GM12864 (cell line): Measurements from ENCODE around the gene EXOC3L2.

Experiments
- DNase-seq: peaks from one replicate; pipeline ENCODE4 v3.0.0-alpha.2; 2011; ENCODE audit warnings: low read depth
- H3K4me3 ChIP-seq: 2 replicates; pipeline ENCODE4 v1.5.1; 2011; ENCODE audit warnings: mild to moderate bottlenecking, low read depth, low read length, control low read depth
- CTCF ChIP-seq: IDR thresholded peaks from 2 replicates; pipeline ENCODE4 v1.5.1; 2011; ENCODE audit warnings: low read depth, mild to moderate bottlenecking, moderate library complexity, low read length, control low read depth, inconsistent platforms; ENCODE audit errors: missing control alignments

The EXOC3L2 gene

DNA sequence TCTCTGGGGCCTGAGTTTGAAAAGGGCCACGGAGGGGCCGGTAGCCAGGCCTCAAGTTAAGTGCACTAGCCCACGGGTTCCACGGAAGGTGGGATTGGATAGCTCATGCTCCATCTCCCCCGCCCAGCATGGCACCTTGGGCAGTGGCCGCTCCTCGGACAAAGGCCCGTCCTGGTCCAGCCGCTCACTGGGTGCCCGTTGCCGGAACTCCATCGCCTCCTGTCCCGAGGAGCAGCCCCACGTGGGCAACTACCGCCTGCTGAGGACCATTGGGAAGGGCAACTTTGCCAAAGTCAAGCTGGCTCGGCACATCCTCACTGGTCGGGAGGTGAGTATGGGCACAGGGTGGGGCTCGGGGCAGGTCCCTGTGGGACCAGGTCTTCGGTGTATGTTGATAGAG, 13.7 kb upstream of the EXOC3L2 start:
- DNase-seq, result no peak
- TF ChIP-seq CTCF, result no peak
- no peak overlapping the region for H3K4me3 ChIP-seq

DNA sequence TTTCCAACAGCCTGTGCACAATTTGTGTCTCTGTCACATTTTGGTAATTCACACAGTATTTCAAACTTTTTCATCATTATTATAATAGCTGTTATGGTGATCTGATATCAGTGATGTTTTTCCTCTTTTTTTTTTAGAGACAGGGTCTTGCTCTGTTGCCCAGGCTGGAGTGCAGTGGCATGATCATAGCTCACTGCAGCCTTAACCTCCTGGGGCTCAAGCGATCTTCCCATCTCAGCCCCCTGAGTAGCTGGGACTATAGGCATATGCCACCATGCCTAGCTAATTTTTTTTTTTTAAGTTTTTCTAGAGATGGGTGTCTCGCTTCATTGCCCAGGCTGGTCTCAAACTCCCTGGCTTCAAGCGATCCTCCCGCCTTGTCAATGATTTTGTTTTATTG, 11.6 kb upstream of the EXOC3L2 start:
- no peak for DNase-seq
- no peak overlapping the region for H3K4me3 ChIP-seq
- TF ChIP-seq CTCF, result no peak

DNA sequence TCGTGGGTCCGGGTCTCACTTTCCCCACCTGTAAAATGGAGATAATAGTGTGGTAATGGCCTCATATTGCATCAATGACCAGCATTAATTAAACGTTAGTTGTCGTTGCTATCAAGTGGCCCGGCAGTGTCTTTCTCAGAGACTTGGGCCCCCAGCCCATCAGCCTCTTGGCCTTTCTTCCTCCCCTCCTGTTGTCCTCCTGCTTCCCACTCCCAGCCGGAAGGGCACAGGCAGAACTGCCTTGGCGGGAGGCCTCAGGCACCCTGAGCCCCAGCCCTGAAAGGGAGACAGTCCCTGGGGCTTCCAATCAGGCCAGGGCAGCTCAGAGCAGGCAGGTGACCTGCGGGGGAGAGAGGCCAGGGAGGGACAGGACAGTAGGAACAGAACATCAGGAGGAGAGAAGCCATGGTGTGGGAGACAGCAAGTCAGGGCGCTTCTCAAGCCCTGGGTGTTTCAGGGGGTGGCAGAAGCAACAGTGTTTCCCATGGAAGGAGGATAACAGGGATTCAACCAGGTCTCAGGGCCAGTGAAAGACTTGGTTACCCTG, 10.5 kb upstream of the EXOC3L2 start:
- no peak for TF ChIP-seq CTCF
- no peak overlapping the region for H3K4me3 ChIP-seq
- no peak for DNase-seq

DNA sequence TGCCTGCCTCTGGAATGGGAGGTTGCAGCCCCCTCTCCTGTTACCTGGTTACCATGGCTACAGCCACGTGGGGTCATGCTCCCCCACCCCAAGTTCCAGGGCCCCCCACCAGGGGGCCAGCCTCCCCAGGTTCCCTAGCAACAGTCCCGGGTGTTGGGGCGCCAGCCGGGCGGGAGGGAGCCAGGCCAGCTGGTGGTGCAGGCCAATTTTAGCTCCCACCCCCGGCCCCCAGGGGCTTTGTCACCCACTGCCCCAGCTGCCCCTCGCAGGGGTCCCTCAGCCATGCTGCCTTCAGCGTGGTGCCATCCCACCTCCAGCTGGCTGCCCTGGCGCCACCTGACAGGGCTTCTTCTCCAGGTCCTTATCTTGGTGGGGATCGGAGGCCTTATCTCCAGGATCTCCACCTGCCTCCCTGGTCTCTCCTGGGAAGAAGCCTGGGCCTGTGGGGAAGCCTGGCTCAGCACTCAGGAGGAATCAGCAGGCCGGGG, 8.9 kb upstream of the EXOC3L2 start:
- no peak overlapping the region for H3K4me3 ChIP-seq
- TF ChIP-seq CTCF, result peak; percentile 46
- DNase-seq, result no peak

GRCh38 chr19:45253396-45254027, 8.3 kb upstream of the EXOC3L2 start:
- no peak for DNase-seq
- TF ChIP-seq CTCF, result no peak
- H3K4me3 ChIP-seq, result no peak overlapping the region

- TF ChIP-seq CTCF, result no peak
- no peak for DNase-seq
- peak overlapping the region; percentile 87 for H3K4me3 ChIP-seq
These were observed 6.5 kb upstream of the EXOC3L2 start for GRCh38 chr19:45251452-45252354.
